ENCODE results near the gene PHLPP1.
"Not testable (repeated sequence)": the region's sequence is repeated elsewhere in the genome, so short reads cannot be mapped to it uniquely, and the experiment has no call there.

PHLPP1 gene

DNA sequence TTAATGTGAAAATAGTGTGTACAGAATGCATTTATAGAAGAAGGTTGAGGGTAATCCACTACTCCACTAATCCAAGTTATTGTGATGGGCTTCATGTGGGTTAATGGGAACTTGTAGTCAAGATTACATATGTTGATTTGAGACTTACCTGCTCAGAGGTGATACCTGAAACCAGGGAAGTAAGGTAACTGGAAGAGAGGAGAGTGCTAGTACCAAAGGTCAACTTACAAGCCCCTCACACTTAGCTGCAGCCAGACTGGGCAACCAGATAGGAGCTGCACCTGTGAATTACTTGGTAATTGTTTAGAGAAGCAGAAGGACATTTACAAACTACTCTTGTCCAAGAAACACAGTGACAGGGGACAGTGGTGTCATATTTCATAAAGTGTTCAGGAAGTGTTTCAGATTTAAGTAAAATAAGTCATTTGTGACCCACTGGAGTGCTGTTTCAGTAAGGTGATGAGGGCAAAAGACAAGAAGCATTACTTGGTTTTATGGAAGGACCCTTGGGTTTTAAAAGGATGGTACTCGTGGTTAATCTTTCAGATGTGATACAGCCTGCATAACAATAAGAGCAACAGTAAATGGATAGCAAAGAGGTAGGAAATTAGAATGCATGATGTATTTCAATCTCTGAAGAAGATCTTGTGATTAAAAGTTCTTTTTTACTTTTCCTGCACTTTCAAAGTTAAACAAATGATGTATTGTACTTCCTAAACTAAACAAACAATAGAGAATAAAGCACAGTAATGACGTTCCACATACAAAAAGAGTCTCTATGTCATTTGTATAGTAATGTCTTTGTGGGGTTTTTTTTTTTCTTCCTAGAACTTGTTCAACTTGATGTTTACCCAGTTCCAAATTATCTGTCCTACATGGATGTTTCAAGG lies 189.3 kb downstream of the PHLPP1 start:
- Histone ChIP-seq H3K4me3 (ENCODE audit: severe bottlenecking) (no peak overlapping the region), H3K4me1 (ENCODE audit: insufficient read depth, poor library complexity, severe bottlenecking) (no peaks in the 10 kb centered on the region), H3K9me3 (ENCODE audit: severe bottlenecking) (no peaks in the 10 kb centered on the region), H3K36me3 (ENCODE audit: low read depth) (peaks cover 14% of the 10 kb centered on the region; the same call in 1 of the 2 replicates), H3K27me3 (ENCODE audit: insufficient read depth, poor library complexity, severe bottlenecking) (no peaks in the 10 kb centered on the region), H3K27ac (ENCODE audit: poor library complexity, severe bottlenecking) (no peak overlapping the region)
- ATAC-seq (ENCODE audit: low read depth) (no peak), DNase-seq (ENCODE audit: low spot score) (no peak)
- TF ChIP-seq, protein P1, sequence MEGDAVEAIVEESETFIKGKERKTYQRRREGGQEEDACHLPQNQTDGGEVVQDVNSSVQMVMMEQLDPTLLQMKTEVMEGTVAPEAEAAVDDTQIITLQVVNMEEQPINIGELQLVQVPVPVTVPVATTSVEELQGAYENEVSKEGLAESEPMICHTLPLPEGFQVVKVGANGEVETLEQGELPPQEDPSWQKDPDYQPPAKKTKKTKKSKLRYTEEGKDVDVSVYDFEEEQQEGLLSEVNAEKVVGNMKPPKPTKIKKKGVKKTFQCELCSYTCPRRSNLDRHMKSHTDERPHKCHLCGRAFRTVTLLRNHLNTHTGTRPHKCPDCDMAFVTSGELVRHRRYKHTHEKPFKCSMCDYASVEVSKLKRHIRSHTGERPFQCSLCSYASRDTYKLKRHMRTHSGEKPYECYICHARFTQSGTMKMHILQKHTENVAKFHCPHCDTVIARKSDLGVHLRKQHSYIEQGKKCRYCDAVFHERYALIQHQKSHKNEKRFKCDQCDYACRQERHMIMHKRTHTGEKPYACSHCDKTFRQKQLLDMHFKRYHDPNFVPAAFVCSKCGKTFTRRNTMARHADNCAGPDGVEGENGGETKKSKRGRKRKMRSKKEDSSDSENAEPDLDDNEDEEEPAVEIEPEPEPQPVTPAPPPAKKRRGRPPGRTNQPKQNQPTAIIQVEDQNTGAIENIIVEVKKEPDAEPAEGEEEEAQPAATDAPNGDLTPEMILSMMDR (IDR thresholded peaks at IDR 0.05; ENCODE audit: poor library complexity, severe bottlenecking) = no peak

DNA sequence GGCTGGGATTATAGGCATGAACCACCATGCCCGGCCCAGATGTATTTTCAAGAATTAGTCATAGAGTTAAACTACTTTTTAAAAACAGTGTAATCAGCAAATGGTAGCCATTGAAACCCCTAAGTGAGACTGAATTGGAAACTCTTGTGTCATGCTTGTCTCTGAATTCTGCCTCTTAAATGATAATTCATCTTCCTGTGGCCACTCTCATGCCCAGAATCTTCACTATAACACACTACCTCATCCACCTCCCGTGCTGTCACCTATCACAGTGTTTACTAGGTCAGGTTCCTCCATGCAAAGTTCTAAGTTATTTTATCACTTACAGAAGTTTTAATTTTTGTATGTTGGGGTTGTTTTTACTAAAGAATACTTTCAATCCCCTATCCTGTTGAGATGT lies 197.5 kb downstream of the PHLPP1 start:
- TF ChIP-seq, protein P1 (IDR thresholded peaks at IDR 0.05; ENCODE audit: poor library complexity, severe bottlenecking) = no peak
- ATAC-seq (ENCODE audit: low read depth) (no peak), DNase-seq (ENCODE audit: low spot score) (no peak)
- Histone ChIP-seq H3K4me3 (ENCODE audit: severe bottlenecking) (no peak overlapping the region), H3K36me3 (ENCODE audit: low read depth) (no peaks in the 10 kb centered on the region), H3K27ac (ENCODE audit: poor library complexity, severe bottlenecking) (no peak overlapping the region), H3K9me3 (ENCODE audit: severe bottlenecking) (no peaks in the 10 kb centered on the region), H3K4me1 (ENCODE audit: insufficient read depth, poor library complexity, severe bottlenecking) (no peaks in the 10 kb centered on the region), H3K27me3 (ENCODE audit: insufficient read depth, poor library complexity, severe bottlenecking) (no peaks in the 10 kb centered on the region)

DNA sequence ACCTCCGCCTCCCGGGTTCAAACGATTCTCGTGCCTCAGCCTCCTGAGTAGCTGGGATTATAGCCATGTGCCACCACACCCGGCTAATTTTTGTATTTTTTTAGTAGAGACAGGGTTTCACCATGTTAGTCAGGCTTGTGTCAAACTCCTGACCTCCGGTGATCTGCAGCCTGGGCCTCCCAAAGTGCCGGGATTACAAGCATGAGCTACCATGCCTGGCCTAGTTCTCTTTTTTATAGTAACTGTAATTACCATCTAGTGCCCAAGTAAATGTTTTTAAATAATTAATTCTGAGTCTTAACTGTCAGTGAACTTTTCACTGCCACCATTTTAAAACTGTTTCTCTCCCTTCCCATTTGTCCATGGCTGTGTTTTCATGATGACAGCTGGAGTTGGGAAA lies 198.5 kb downstream of the PHLPP1 start:
- H3K36me3 ChIP-seq (ENCODE audit: low read depth); H3K27me3 ChIP-seq (ENCODE audit: insufficient read depth, poor library complexity, severe bottlenecking); H3K27ac ChIP-seq (ENCODE audit: poor library complexity, severe bottlenecking); ATAC-seq (ENCODE audit: low read depth); DNase-seq (ENCODE audit: low spot score); H3K4me3 ChIP-seq (ENCODE audit: severe bottlenecking); H3K4me1 ChIP-seq (ENCODE audit: insufficient read depth, poor library complexity, severe bottlenecking); H3K9me3 ChIP-seq (ENCODE audit: severe bottlenecking): not testable (repeated sequence)

DNA sequence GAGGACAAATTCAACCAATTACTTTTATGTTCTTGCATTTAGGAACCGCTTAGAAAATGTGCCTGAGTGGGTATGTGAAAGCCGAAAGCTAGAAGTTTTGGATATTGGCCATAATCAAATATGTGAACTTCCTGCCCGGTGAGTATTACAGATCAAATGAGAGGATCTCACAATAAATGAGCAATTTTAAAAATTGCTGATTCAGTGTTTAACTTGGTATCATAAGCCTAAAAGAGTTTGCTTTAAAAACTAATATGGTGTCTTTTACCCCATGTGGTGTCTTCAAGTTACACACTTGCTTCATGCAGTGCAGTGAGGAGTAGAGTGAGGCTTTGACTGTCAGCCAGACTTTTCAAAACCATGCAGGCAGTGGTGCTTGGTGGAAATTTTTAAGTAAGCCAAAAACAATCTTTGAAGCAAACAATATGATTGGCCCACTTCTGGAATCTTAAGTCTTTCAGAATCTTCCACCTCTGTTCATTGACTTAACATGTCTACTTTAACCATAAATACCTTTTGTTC lies 199.6 kb downstream of the PHLPP1 start:
- no peak for ATAC-seq (ENCODE audit: low read depth)
- Histone ChIP-seq H3K27me3 (ENCODE audit: insufficient read depth, poor library complexity, severe bottlenecking) (no peaks in the 10 kb centered on the region), H3K4me1 (ENCODE audit: insufficient read depth, poor library complexity, severe bottlenecking) (no peaks in the 10 kb centered on the region), H3K4me3 (ENCODE audit: severe bottlenecking) (no peak overlapping the region), H3K27ac (ENCODE audit: poor library complexity, severe bottlenecking) (no peak overlapping the region), H3K36me3 (ENCODE audit: low read depth) (no peaks in the 10 kb centered on the region), H3K9me3 (ENCODE audit: severe bottlenecking) (no peaks in the 10 kb centered on the region)
- TF ChIP-seq, protein P1 (IDR thresholded peaks at IDR 0.05; ENCODE audit: poor library complexity, severe bottlenecking) = no peak
- DNase-seq (ENCODE audit: low spot score) = no peak

DNA sequence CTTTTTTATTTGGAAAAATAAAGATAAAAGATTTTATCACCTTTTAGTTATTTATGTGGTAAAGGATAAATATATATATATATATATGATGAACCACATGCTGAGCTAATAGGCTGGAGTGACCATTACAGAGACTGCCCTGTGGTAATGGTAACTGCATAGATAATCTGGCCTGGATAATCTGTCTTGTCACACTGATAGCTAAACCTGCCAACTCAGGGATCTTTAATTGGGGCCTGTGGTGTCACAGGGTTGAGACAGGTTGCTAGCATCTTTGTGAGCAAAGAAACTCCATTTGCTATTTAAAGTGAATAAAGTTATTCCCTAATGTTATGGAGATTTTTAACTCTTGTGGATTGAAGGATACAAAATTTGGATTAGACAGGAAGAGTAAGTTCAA lies 203.0 kb downstream of the PHLPP1 start:
- Histone ChIP-seq H3K4me3 (ENCODE audit: severe bottlenecking) (no peak overlapping the region), H3K27me3 (ENCODE audit: insufficient read depth, poor library complexity, severe bottlenecking) (no peaks in the 10 kb centered on the region), H3K4me1 (ENCODE audit: insufficient read depth, poor library complexity, severe bottlenecking) (no peaks in the 10 kb centered on the region), H3K27ac (ENCODE audit: poor library complexity, severe bottlenecking) (no peak overlapping the region), H3K36me3 (ENCODE audit: low read depth) (no peaks in the 10 kb centered on the region; the same call in 1 of the 2 replicates), H3K9me3 (ENCODE audit: severe bottlenecking) (no peaks in the 10 kb centered on the region)
- ATAC-seq (ENCODE audit: low read depth) = no peak
- TF ChIP-seq, protein P1 (IDR thresholded peaks at IDR 0.05; ENCODE audit: poor library complexity, severe bottlenecking) = no peak
- DNase-seq (ENCODE audit: low spot score) = no peak
